Liver (tissue), 9 donors: ENCODE data around the gene ATP6V1E1. TPM values are rescaled to one million over a fixed set of nuclear protein-coding genes. Genes with fewer than 3 reads are reported as not detected.

ENCODE experiments used
- DNase-seq: peaks from one replicate; pipeline ENCODE4 v3.0.0-alpha.2; 2017; ENCODE audit warnings: low spot score
- H3K27ac ChIP-seq, 2 donors: one replicate each; pipeline ENCODE4 v1.7.0; 2013; ENCODE audit warnings: inconsistent platforms in 2 of 2, low read length in 2 of 2, control low read depth in 1 of 2, low read depth in 1 of 2, mild to moderate bottlenecking in 1 of 2
- H3K27me3 ChIP-seq, 4 donors: one replicate each; pipeline versions ENCODE4 v1.6.1 to v1.7.0; 2013; ENCODE audit warnings: low read length in 3 of 4, inconsistent platforms in 1 of 4, mild to moderate bottlenecking in 1 of 4, moderate library complexity in 1 of 4; ENCODE audit not compliant: control insufficient read depth in 4 of 4, insufficient read depth in 4 of 4
- H3K36me3 ChIP-seq, 4 donors: one replicate each; pipeline versions ENCODE4 v1.6.1 to v1.7.0; 2013; ENCODE audit warnings: low read length in 3 of 4, mild to moderate bottlenecking in 3 of 4, low read depth in 1 of 4, moderate library complexity in 1 of 4; ENCODE audit not compliant: control insufficient read depth in 4 of 4, insufficient read depth in 3 of 4
- H3K4me1 ChIP-seq, 4 donors: one replicate each; pipeline versions ENCODE4 v1.6.1 to v1.7.0; 2013; ENCODE audit warnings: low read length in 3 of 4, mild to moderate bottlenecking in 3 of 4, moderate library complexity in 1 of 4; ENCODE audit not compliant: control insufficient read depth in 4 of 4, insufficient read depth in 4 of 4
- H3K4me3 ChIP-seq, 3 donors: one replicate each; pipeline versions ENCODE4 v1.6.1 to v1.7.0; 2013; ENCODE audit warnings: low read length in 3 of 3, control low read depth in 1 of 3, low read depth in 1 of 3, mild to moderate bottlenecking in 1 of 3
- H3K9ac ChIP-seq, 2 donors: one replicate each; pipeline ENCODE4 v1.7.0; 2013; ENCODE audit warnings: low read length in 2 of 2, mild to moderate bottlenecking in 2 of 2, moderate library complexity in 2 of 2, control low read depth in 1 of 2, low read depth in 1 of 2
- H3K9me3 ChIP-seq, 4 donors: one replicate each; pipeline versions ENCODE4 v1.6.1 to v1.7.0; 2013; ENCODE audit warnings: low read length in 3 of 4; ENCODE audit not compliant: control insufficient read depth in 4 of 4
- ATF3 ChIP-seq: IDR thresholded peaks from 2 replicates; pipeline ENCODE4 v1.6.1; 2016; ENCODE audit warnings: antibody characterized with exemption
- CTCF ChIP-seq: fragments of 150-350 bp; IDR thresholded peaks from 2 replicates; pipeline ENCODE4 v1.5.1; 2017; ENCODE audit warnings: improper control_type of control experiment, low read depth, low read length; ENCODE audit not compliant: missing input control
- EGR1 ChIP-seq, 2 donors: IDR thresholded peaks; 2 replicates each; pipeline ENCODE4 v1.6.1; 2016 to 2018; ENCODE audit warnings: antibody characterized with exemption in 2 of 2, low read depth in 2 of 2
- FOXA1 ChIP-seq: IDR thresholded peaks from 2 replicates; pipeline ENCODE4 v1.6.1; 2016; ENCODE audit warnings: antibody characterized with exemption
- FOXA2 ChIP-seq: IDR thresholded peaks from 2 replicates; pipeline ENCODE4 v1.6.1; 2016; ENCODE audit warnings: antibody characterized with exemption
- GABPA ChIP-seq, 2 donors: IDR thresholded peaks in 1 of 2; conservative IDR thresholded peaks in 1 of 2; 2 replicates each; pipeline ENCODE4 v1.6.1; 2016; ENCODE audit warnings: antibody characterized with exemption in 2 of 2, mild to moderate bottlenecking in 1 of 2, moderate library complexity in 1 of 2
- HNF4A ChIP-seq, 2 donors: conservative IDR thresholded peaks; 2 replicates each; pipeline ENCODE4 v1.6.1; 2016; ENCODE audit warnings: antibody characterized with exemption in 2 of 2, mild to moderate bottlenecking in 2 of 2
- JUND ChIP-seq, 2 donors: IDR thresholded peaks; 2 replicates each; pipeline ENCODE4 v1.6.1; 2016; ENCODE audit warnings: antibody characterized with exemption in 2 of 2
- NR2F2 ChIP-seq: IDR thresholded peaks from 2 replicates; pipeline ENCODE4 v1.6.1; 2016; ENCODE audit warnings: antibody characterized with exemption
- RAD21 ChIP-seq, 2 donors: IDR thresholded peaks; 2 replicates each; pipeline ENCODE4 v1.6.1; 2016; ENCODE audit warnings: antibody characterized with exemption in 2 of 2, mild to moderate bottlenecking in 2 of 2
- REST ChIP-seq: IDR thresholded peaks from 2 replicates; pipeline ENCODE4 v1.6.1; 2016; ENCODE audit warnings: antibody characterized with exemption, mild to moderate bottlenecking
- SP1 ChIP-seq: IDR thresholded peaks from 2 replicates; pipeline ENCODE4 v1.6.1; 2018; ENCODE audit warnings: antibody characterized with exemption, mild to moderate bottlenecking
- TAF1 ChIP-seq: conservative IDR thresholded peaks from 2 replicates; pipeline ENCODE4 v1.6.1; 2016; ENCODE audit warnings: antibody characterized with exemption, mild to moderate bottlenecking
- YY1 ChIP-seq: IDR thresholded peaks from 2 replicates; pipeline ENCODE4 v1.6.1; 2016; ENCODE audit warnings: antibody characterized with exemption, mild to moderate bottlenecking
- WGBS: extraction: QIAGEN DNeasy Blood & Tissue Kit; methylation state at CpG from one replicate; pipeline ENCODE4 v1.1.7; 2013; 5-methylcytosine and 5-hydroxymethylcytosine counted together
- polyA plus RNA-seq, 2 donors: library from polyadenylated mRNA; stranded (reverse) in 1 of 2; unstranded in 1 of 2; fragments of 200-250 nt in 1 of 2; fragments of >200 nt in 1 of 2; fragmentation: Nextera tagmentation in 1 of 2; extraction: Ambion mirVana in 1 of 2; gene quantifications; one replicate each; pipeline versions ENCODE4 v1.2.1 to v1.2.3, GENCODE V29; 2013 to 2015
- total RNA-seq, 2 donors: library from RNA; depleted of rRNA; stranded (reverse); fragments of >200 nt; gene quantifications; one replicate each; pipeline ENCODE4 v1.2.3, GENCODE V29; 2014
- TF ChIP-seq, protein P1 (sequence below): IDR thresholded peaks from 2 replicates; pipeline ENCODE4 v1.6.1; 2016; ENCODE audit warnings: antibody characterized with exemption
- TF ChIP-seq, protein P2 (sequence below): IDR thresholded peaks from 2 replicates; pipeline ENCODE4 v1.6.1; 2016; ENCODE audit warnings: antibody characterized with exemption
- donor health status: healthy.
- donor health status: healthy.
- donor health status: healthy.
- donor health status: healthy.
- donor health status: healthy.

ATP6V1E1 gene
- total and polyA plus RNA-seq, 4 donors = 44.6 to 53.1 (median 49.1) TPM

GRCh38 chr22:17597217-17597616 lies 31.3 kb downstream of the ATP6V1E1 start (continued):
- TF ChIP-seq CTCF (no peak), HNF4A (conservative IDR thresholded peaks at IDR 0.05) (no peak), NR2F2 (no peak), ATF3 (no peak), JUND (IDR thresholded peaks at IDR 0.05) (no peak)
- TF ChIP-seq, protein P1, sequence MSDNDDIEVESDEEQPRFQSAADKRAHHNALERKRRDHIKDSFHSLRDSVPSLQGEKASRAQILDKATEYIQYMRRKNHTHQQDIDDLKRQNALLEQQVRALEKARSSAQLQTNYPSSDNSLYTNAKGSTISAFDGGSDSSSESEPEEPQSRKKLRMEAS = no peak

- no peak overlapping the region for H3K9ac ChIP-seq
- no peaks in the 10 kb centered on the region for H3K9me3 ChIP-seq
- 100% methylated on average over 6 of the region's 6 CpGs for WGBS
- no peaks in the 10 kb centered on the region for H3K4me1 ChIP-seq
- H3K27me3 ChIP-seq = no peaks in the 10 kb centered on the region
- TF ChIP-seq TAF1 (no peak), GABPA (IDR thresholded peaks at IDR 0.05 in 1 of 2, conservative IDR thresholded peaks at IDR 0.05 in 1 of 2) (no peak), YY1 (no peak), SP1 (no peak), CTCF (no peak)
- H3K27ac ChIP-seq = no peak overlapping the region
- DNase-seq = no peak
- no peak overlapping the region for H3K4me3 ChIP-seq
- H3K36me3 ChIP-seq = peaks cover 11 to 71% (median 64%) of the 10 kb centered on the region in 4 donors
Measured at GRCh38 chr22:17596226-17596625, 32.3 kb downstream of the ATP6V1E1 start.

DNA sequence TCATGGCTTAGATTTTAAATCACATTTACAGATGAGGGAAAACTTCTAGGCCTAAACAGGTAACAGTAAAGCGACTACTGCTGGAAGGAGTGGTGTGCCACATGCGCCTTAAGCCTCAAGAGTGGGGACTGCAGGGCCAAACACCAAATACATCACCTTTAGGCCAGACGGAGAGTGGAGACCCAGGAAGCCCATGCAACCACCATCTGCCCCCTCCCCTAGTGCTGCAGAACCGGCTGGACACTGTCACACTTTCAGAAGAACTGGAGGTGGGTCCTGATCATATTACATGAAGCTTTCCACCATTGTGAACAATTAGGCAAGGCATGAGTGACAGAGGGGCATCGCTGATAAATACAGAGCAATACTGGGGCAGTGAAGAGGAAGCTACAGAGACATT lies 36.3 kb downstream of the ATP6V1E1 start:
- Histone ChIP-seq H3K9me3 (no peaks in the 10 kb centered on the region), H3K36me3 (peaks cover 17 to 75% (median 71%) of the 10 kb centered on the region in 4 donors), H3K27ac (no peak overlapping the region), H3K4me1 (no peaks in the 10 kb centered on the region), H3K9ac (no peak overlapping the region), H3K27me3 (no peaks in the 10 kb centered on the region), H3K4me3 (no peak overlapping the region)
- 88% methylated on average over 5 of the region's 5 CpGs for WGBS
- no peak for DNase-seq
- no peak for TF ChIP-seq EGR1 (IDR thresholded peaks at IDR 0.05; ENCODE audit: low read depth in 2 of 2)
- no peak for TF ChIP-seq REST
- TF ChIP-seq, protein P2, sequence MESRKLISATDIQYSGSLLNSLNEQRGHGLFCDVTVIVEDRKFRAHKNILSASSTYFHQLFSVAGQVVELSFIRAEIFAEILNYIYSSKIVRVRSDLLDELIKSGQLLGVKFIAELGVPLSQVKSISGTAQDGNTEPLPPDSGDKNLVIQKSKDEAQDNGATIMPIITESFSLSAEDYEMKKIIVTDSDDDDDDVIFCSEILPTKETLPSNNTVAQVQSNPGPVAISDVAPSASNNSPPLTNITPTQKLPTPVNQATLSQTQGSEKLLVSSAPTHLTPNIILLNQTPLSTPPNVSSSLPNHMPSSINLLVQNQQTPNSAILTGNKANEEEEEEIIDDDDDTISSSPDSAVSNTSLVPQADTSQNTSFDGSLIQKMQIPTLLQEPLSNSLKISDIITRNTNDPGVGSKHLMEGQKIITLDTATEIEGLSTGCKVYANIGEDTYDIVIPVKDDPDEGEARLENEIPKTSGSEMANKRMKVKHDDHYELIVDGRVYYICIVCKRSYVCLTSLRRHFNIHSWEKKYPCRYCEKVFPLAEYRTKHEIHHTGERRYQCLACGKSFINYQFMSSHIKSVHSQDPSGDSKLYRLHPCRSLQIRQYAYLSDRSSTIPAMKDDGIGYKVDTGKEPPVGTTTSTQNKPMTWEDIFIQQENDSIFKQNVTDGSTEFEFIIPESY = no peak
- TF ChIP-seq, protein P1 = no peak
- TF ChIP-seq YY1 = no peak
- no peak for TF ChIP-seq FOXA1
- TF ChIP-seq SP1 = no peak
- no peak for TF ChIP-seq FOXA2
- TF ChIP-seq RAD21 (IDR thresholded peaks at IDR 0.05) = no peak
- no peak for TF ChIP-seq TAF1
- no peak for TF ChIP-seq CTCF
- TF ChIP-seq JUND (IDR thresholded peaks at IDR 0.05) = no peak
